Measurements from ENCODE around the gene PPM1L.

Gene PPM1L

GRCh38 chr3:160784853-160785252, 28.8 kb downstream of the PPM1L start:
- peak; percentile 4 for DNase-seq (ENCODE audit: low spot score)
- no peak overlapping the region for H3K27ac ChIP-seq
- TF ChIP-seq CTCF (conservative IDR thresholded peaks at IDR 0.05; ENCODE audit: low read depth), result no peak
- ChIA-PET POLR2A (ENCODE audit: low non-redundant PET) (no interaction called here), CTCF (interaction anchor here (0.5 kb wide), 1 partner anchor 216 kb away, joined by 3 read pairs; no protein-coding TSS in a partner anchor)

- no peak for DNase-seq (ENCODE audit: low spot score)
- ChIA-PET POLR2A (ENCODE audit: low non-redundant PET) (no interaction called here), CTCF (no interaction called here)
- no peak for TF ChIP-seq CTCF (conservative IDR thresholded peaks at IDR 0.05; ENCODE audit: low read depth)
- H3K27ac ChIP-seq, result no peak overlapping the region
Observed at GRCh38 chr3:160790726-160791125, 34.7 kb downstream of the PPM1L start.

GRCh38 chr3:160792540-160792939, 36.5 kb downstream of the PPM1L start:
- TF ChIP-seq CTCF (conservative IDR thresholded peaks at IDR 0.05; ENCODE audit: low read depth), result no peak
- no peak for DNase-seq (ENCODE audit: low spot score)
- POLR2A ChIA-PET (ENCODE audit: low non-redundant PET), result no interaction called here

GRCh38 chr3:160793722-160794252, 37.8 kb downstream of the PPM1L start:
- no peak for DNase-seq (ENCODE audit: low spot score)
- CTCF ChIA-PET, result no interaction called here
- no peak for TF ChIP-seq CTCF (conservative IDR thresholded peaks at IDR 0.05; ENCODE audit: low read depth)
- no peak overlapping the region for H3K27ac ChIP-seq
- POLR2A ChIA-PET (ENCODE audit: low non-redundant PET), result no interaction called here

More at GRCh38 chr3:160792540-160792939, 36.5 kb downstream of the PPM1L start:
- CTCF ChIA-PET, result no interaction called here
- H3K27ac ChIP-seq, result no peak overlapping the region

GRCh38 chr3:160796089-160796812, 40.2 kb downstream of the PPM1L start:
- DNase-seq (ENCODE audit: low spot score), result no peak
- POLR2A ChIA-PET (ENCODE audit: low non-redundant PET), result no interaction called here
- no peak overlapping the region for H3K27ac ChIP-seq

GRCh38 chr3:160796813-160797164, 40.8 kb downstream of the PPM1L start:
- ChIA-PET POLR2A (ENCODE audit: low non-redundant PET) (no interaction called here), CTCF (no interaction called here)
- DNase-seq (ENCODE audit: low spot score), result no peak
- H3K27ac ChIP-seq, result no peak overlapping the region
- TF ChIP-seq CTCF (conservative IDR thresholded peaks at IDR 0.05; ENCODE audit: low read depth), result no peak

More at GRCh38 chr3:160796089-160796812, 40.2 kb downstream of the PPM1L start:
- CTCF ChIA-PET, result no interaction called here
- TF ChIP-seq CTCF (conservative IDR thresholded peaks at IDR 0.05; ENCODE audit: low read depth), result no peak

Measured in RWPE1 (cell line).